ENCODE data around the gene IFFO2. TPM values are rescaled to one million over a fixed set of nuclear protein-coding genes. Genes with fewer than 3 reads are reported as not detected.
A peak's percentile ranks its signal among the peaks of the same experiment; 100 is the strongest.
"Not testable (repeated sequence)": the region's sequence is repeated elsewhere in the genome, so short reads cannot be mapped to it uniquely, and the experiment has no call there.

Gene IFFO2
- total RNA-seq, 1 experiment from 2014 or later, result 3.5 TPM

DNA sequence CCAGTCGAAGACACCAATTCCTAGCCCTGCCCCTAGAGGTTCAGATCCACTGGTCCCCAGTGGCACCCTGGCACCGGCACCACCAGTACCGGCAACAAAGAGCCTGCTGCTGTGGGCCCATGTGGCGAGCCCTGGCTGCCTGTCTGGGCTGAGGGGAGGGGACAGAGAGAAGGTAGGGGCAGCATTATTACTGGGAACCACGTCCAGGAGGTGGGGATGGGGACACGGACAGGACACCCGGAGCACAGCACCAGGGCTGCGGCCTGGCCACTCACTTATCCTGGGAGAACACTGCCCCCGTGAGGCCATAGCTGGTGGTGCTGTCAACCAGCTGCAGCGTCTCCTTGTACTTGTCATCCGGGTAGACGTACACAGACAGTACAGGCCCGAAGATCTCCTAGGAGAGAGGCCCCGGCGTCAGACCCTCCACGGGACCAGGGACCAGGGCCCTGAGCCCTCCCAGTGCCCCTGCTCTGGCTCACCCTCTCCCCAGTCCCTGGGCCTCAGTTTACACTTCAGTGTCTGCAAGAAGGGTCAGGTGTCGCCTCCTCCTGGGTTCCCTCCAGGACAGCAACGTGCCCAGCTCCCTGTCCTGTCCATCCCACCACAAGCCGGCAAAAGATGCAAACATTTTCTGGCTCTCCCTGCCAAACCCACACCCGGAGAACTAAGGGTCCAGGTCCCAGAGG is 81.2 kb downstream of the IFFO2 start:
- peak; percentile 87 for DNase-seq (ENCODE audit: low spot score)

DNA sequence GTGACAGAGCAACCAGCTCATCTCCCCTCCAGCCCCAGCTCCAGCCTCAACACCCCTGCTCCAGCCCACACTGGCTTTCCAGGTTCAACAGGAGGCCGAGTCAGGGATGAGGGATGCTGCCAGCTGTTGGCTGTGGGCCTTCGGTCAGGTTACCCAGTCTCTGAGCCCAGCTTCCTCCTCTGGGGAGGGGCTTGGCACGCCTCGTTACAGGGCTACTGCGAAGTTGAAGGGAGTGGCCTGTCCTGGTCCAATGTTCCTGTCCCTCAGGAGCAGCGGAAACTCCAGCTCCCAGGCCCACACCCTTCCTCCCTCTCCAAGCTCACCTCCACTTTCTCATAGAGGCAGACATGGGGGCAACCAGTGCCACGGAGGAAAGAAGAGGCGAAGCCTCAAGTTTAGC is 81.9 kb downstream of the IFFO2 start:
- no peak for DNase-seq (ENCODE audit: low spot score)

DNA sequence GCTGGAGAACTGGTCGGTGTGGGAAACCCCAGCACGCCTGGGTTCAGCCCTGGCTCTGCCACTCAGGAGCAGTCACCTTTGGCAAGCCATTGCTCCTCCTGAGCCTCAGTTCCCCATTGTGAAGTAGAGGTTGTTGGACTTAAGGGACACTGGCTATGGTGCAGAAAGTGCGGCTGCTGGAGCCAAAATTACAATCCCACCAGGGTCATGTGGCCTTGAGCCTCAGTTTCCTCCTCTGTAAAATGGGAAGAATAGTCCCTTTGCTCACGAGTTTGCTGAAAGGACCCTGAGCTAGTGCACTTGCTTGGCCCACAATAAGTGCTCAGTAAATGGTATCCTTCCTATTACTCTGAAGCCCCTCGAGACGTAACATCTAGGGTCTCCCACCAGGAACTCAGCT is 82.4 kb downstream of the IFFO2 start:
- DNase-seq (ENCODE audit: low spot score), result no peak

- no peak for DNase-seq (ENCODE audit: low spot score)
These were observed 84.3 kb downstream of the IFFO2 start for GRCh38 chr1:18872071-18872611.

DNA sequence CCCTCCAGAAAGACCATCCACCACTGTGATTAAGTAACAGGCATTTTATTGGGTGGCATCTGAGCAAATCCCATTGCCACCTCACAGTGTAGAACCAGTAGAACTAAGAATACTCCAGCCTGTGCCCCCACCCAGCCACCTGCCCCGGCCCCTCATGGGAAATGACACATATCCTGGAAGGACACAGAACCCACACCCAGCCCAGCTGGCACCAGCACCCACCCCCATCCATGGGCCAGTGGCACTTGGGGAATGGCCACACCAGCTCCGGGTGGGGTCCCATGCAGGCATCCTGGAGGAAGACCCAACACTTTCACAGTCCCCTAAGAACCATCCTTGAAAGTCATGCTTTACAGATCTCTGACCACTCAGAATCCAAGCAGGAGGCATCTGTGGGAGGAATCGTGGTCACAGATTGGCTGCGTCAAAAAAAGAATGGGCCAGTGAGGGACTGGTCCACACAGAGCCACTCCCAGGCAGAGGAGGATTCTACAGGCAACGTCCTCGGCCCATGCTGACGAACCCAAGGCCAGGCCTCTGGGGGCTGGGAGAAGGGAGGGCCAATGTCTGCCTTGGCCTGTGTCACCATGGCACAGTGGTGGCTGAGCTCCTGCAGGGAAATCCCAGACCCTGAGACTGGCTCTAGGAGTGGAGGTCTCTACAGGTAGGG is 84.9 kb downstream of the IFFO2 start:
- no peak for DNase-seq (ENCODE audit: low spot score)

DNA sequence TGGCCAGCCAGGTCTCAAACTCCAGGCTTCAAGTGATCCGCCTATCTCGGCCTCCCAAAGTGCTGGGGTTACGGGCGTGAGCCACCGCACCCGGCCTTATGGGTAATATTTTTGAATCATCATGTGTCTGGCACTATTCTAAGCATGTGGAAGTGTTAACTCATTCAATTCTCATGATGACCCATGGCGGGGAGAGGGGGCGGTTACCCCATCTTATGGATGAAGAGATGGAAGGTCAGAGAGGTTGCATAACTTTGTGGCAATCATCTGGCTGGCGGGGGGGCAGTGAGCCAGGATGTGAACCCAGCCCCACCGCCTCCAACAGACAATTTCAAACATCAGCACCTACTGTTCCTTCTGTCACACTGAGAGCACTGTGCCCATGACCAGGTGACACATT is 85.5 kb downstream of the IFFO2 start:
- no peak for DNase-seq (ENCODE audit: low spot score)

DNA sequence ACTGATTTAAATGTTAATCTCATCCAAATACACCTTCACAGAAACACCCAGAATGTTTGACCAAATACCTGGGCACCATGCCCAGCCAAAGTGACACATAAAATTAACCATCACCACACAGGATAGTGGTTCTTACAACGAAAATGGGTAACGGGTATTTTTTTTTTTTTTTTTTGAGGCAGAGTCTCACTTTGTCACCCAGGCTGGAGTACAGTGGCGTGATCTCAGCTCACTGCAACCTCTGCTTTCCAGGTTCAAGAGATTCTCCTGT is 85.9 kb downstream of the IFFO2 start:
- DNase-seq (ENCODE audit: low spot score), result not testable (repeated sequence)

DNA sequence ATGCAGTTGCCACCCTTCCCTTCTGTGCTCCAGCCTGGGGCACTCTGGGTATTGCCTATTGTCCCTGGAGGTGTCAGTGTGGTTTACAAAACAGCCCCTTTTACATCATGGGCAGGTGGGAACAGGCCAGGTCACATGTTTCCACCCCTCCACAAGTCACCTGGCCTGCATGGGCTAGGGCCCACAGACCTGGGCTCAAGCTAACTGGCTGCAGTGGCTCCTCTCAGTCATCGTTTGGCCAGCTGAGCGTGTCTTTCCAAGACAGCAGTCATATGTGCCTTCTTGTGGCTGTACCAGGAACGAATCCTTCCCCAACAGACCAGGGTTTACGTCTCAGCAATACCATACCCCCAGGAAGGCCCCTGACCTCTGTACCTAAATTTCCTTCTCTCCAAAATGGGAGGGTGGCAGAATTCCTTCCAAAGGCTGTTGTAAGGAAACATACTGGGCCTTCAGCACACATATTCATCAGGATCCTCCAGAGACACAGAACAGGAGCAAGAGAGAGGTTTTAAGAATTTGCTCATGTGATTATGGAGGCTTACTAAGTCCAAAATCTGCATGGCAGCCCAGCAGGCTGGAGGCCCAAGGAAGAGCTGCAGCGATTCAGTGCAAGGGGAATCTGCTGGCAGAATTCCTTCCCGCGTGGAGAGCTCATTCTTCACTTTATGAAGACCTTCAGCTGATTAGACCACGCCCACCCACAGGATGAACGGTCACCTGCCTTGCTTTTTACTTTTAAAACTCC is 86.5 kb downstream of the IFFO2 start:
- no peak for DNase-seq (ENCODE audit: low spot score)

DNA sequence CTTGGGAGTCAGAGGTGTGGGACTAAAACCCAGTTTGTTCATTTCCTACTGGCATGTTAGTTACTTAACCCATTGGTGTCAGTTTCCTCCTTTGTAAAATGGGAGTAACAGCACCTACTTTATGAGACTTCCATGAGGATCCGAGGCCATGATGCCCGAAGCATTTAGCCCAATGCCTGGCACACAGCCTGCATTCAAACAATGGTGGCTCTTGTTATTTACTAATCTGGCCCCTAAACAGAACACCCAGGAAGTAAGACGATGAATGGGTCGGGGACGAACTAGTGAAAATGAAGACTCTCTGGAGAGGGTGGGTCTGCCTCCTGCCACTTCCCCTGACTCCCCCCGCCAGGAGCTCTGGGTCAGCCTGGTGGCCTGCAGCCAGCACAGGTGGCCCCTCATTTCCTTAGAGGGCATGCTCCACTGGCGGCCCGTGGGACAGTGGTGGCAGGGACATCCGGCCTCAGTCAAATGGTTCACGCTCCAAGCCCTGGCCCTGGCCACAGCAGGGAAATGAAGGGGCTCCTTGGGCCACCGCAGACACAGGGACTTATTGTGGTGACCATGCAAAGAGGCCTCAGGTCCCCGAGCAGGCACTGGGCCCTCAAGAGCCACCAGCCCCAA is 87.6 kb downstream of the IFFO2 start:
- DNase-seq (ENCODE audit: low spot score), result no peak

DNA sequence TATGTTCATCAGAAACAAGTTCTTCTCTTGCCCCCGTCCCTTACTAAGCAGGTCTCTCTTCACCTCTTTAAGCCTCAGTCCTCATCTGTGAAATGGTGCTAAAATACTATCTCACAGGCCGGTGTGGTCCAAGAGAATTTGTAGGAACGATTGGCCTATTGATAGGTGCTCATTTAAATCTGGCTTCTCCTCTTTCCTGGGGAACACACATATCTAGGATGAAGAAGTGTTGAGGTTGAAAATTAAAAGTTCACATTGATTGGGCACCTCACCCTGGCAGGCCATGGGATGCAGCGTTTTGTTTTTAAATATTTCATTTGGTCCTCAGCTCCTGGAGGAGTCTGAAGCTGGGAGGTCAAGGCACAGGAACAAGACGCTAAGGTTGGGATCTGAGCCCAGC is 88.1 kb downstream of the IFFO2 start:
- no peak for DNase-seq (ENCODE audit: low spot score)

DNA sequence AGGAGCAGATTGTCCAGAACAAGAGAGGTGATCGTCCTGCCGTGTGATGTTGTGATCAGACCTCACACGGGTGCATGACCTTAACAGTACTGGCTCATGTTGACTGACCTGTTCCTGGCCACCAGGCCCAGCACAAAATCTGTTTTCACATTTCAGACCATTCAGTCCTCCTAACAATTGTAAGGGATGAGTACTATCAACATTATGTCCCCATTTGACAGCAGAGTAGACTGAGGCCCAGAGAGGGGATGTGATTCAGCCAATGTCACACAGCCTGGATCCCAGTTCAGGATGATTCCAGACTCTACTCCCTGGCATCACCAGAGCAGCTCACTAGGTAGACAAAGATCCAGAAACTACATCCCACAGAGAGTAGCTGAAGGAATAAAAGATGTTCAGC is 89.6 kb downstream of the IFFO2 start:
- no peak for DNase-seq (ENCODE audit: low spot score)

DNA sequence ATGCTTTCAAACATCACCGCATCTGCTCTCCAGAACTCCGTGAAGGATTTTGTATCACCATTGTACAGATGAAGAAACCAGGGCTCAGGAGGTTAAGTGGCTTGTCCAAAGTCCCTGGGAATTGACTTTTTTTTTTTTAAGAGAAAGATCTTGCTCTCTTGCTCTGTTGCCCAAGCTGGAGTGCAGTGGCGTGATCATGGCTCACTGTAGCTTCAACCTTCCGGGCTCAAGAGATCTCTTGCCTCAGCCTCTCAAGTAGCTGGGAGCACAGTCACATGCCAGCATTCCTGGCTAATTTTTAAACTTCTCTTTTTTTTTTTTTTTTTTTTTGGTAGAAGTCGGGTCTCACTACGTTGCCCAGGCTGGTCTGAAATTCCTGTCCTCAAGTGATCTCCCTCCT is 90.2 kb downstream of the IFFO2 start:
- no peak for DNase-seq (ENCODE audit: low spot score)

GRCh38 chr1:18865176-18865575 is 91.3 kb downstream of the IFFO2 start:
- no peak for DNase-seq (ENCODE audit: low spot score)

DNA sequence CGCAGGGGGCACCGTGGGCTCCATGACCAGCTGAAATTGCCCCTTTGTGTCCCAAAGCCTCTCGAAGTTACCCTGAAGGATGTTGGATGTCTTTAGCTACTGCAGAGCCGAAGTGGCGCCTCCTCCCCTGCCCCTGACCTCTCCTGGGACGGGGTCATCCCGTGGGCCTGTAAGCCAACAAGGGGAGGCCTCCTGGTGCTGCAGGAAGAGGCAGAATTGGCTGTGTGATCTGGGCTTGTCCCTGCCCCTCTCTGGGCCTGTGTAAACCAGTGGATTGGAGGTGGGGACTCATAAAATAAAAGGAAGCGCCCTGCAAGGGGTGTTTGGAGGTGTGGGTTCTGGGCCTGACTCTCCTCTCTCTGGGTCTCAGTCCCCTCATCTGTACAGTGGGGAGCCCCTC is 94.9 kb downstream of the IFFO2 start:
- DNase-seq (ENCODE audit: low spot score), result no peak

GRCh38 chr1:18861082-18861481 is 95.4 kb downstream of the IFFO2 start:
- no peak for DNase-seq (ENCODE audit: low spot score)

DNA sequence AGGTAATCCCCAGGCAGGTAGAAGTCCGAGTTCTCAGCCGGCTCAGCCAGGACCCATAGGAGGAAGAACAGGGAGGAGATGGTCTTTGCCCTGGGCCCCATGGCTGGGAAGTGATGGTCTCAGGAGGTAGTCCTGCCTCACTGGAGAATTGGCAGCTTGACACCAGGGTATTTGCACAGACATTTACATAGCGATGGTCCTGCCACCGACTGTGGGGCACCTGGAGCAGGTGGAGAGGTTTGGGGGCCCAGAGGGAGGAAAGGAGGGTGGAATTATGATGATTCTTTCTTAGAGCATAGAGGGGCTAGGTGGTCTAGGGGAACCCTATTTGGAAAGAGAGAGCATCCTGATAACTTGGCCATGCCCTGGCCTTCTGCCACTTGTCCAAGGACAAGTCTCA is 96.9 kb downstream of the IFFO2 start, which contains the start of gene TAS1R2:
Gene TAS1R2, minus strand, starts transcription at position 101 of the 400 bp plus-strand sequence. Its CDS starts 0 bp downstream, at position 101.
- no peak for DNase-seq (ENCODE audit: low spot score)

- no peak for DNase-seq (ENCODE audit: low spot score)
These were observed 98.3 kb downstream of the IFFO2 start for GRCh38 chr1:18858070-18858688.

GRCh38 chr1:18856435-18856834 is 100.0 kb downstream of the IFFO2 start:
- no peak for DNase-seq (ENCODE audit: low spot score)

GRCh38 chr1:18855573-18855972 is 100.9 kb downstream of the IFFO2 start:
- no peak for DNase-seq (ENCODE audit: low spot score)

DNA sequence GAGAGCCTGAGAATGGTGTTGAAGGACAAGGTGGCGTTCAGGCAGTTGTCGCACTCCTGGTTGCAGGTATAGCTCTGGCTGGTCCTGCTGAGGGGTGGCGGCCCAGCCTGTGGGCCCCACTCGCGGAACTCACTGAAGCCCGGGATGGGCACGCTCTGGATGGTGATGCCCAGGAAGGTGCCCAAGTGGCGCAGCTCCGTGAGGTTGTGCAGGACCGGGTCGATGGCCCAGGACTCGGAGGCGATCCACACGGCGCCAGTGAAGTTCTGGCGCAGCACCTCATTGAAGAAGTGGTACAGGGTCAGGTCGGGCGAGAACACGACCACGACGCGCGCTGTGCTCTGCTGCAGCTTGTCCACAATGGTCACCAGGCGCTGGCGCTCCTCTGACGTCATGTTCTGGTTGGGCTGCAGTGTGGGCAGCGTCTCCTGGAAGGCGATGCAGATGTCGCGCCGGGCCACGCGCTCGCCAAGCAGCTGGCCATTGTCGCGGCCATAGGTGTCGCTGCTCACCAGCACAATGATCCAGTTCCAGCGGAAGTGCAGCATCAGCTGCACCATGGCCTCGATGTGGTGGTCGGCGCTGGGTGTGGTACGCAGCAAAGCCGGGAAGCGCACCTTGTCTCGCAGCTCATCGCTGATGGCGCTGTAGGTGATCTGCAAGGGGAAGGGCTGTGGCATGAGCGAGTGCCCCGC is 102.0 kb downstream of the IFFO2 start:
- DNase-seq (ENCODE audit: low spot score), result no peak

Measured in H4 (cell line).